HEK293 (cell line): Measurements from ENCODE around the gene TLE6.

Experiments used
- CTCF ChIA-PET: fragments of 350-600 bp; formaldehyde crosslinking; extraction: SDS; loops from one replicate; lab custom pipeline; 2021; ENCODE audit warnings: antibody characterized with exemption; lab: Yijun Ruan, JAX
- POLR2A ChIA-PET: fragments of 300-600 bp; formaldehyde crosslinking; extraction: SDS; loops from one replicate; lab custom pipeline; 2020; ENCODE audit warnings: antibody characterized with exemption, inconsistent platforms; lab: Yijun Ruan, JAX
- H3K27ac ChIP-seq: fragments of 200-500 bp; sonication (Bioruptor generic); 2 replicates; pipeline ENCODE4 v1.5.1; 2014; ENCODE audit warnings: low read depth, low read length, control low read depth, inconsistent platforms; ENCODE audit errors: extremely low read depth
- H3K36me3 ChIP-seq, 2 experiments: fragments of 200-500 bp in 1 of 2; sonication (Bioruptor generic) in 1 of 2; 1 replicate in 1 of 2; 2 replicates in 1 of 2; pipeline ENCODE4 v1.5.1; 2014 to 2017; ENCODE audit warnings: inconsistent platforms in 2 of 2, low read length in 2 of 2; ENCODE audit not compliant: control insufficient read depth in 2 of 2, insufficient read depth in 1 of 2
- H3K4me1 ChIP-seq: fragments of 200-500 bp; sonication (Bioruptor generic); 2 replicates; pipeline ENCODE4 v1.5.1; 2014; ENCODE audit warnings: mild to moderate bottlenecking, low read length, inconsistent platforms; ENCODE audit not compliant: control insufficient read depth, insufficient read depth
- H3K4me3 ChIP-seq: 2 replicates; pipeline ENCODE4 v1.5.1; 2011; ENCODE audit warnings: low read depth, mild to moderate bottlenecking, control low read depth, low read length, moderate library complexity
- H3K9me3 ChIP-seq: fragments of 200-500 bp; sonication (Bioruptor generic); 2 replicates; pipeline ENCODE4 v1.5.1; 2014; ENCODE audit warnings: low read depth, low read length, inconsistent platforms; ENCODE audit not compliant: control insufficient read depth, insufficient read depth
- GLIS1 ChIP-seq: fragments of 450-650 bp; formaldehyde crosslinking; IDR thresholded peaks from 2 replicates; pipeline ENCODE4 v1.5.1; 2016; ENCODE audit warnings: missing biosample characterization, missing genetic modification characterization
- GLIS2 ChIP-seq: fragments of 450-650 bp; formaldehyde crosslinking; IDR thresholded peaks from 2 replicates; pipeline ENCODE4 v1.5.1; 2016; ENCODE audit warnings: missing biosample characterization, missing genetic modification characterization
- HIC1 ChIP-seq: fragments of 450-650 bp; formaldehyde crosslinking; IDR thresholded peaks from 2 replicates; pipeline ENCODE4 v1.5.1; 2016; ENCODE audit warnings: missing biosample characterization, missing genetic modification characterization
- PATZ1 ChIP-seq: fragments of 450-650 bp; formaldehyde crosslinking; IDR thresholded peaks from 2 replicates; pipeline ENCODE4 v1.5.1; 2016; ENCODE audit warnings: missing biosample characterization, missing genetic modification characterization
- SP2 ChIP-seq: fragments of 450-650 bp; formaldehyde crosslinking; IDR thresholded peaks from 2 replicates; pipeline ENCODE4 v1.5.1; 2016; ENCODE audit warnings: missing biosample characterization, missing genetic modification characterization
- ZEB2 ChIP-seq: fragments of 450-650 bp; formaldehyde crosslinking; IDR thresholded peaks from 2 replicates; pipeline ENCODE4 v1.5.1; 2016; ENCODE audit warnings: missing biosample characterization, missing genetic modification characterization
- ZFHX2 ChIP-seq: fragments of 450-650 bp; formaldehyde crosslinking; conservative IDR thresholded peaks from 2 replicates; pipeline ENCODE4 v1.5.1; 2016; ENCODE audit warnings: missing biosample characterization, missing genetic modification characterization
- ZIC2 ChIP-seq: fragments of 450-650 bp; formaldehyde crosslinking; IDR thresholded peaks from 2 replicates; pipeline ENCODE4 v1.5.1; 2016; ENCODE audit warnings: missing biosample characterization, missing genetic modification characterization
- ZNF335 ChIP-seq: fragments of 450-650 bp; formaldehyde crosslinking; conservative IDR thresholded peaks from 2 replicates; pipeline ENCODE4 v1.5.1; 2016; ENCODE audit warnings: missing biosample characterization, missing genetic modification characterization
- ZNF549 ChIP-seq: fragments of 450-650 bp; IDR thresholded peaks from 2 replicates; pipeline ENCODE4 v1.5.1; 2018; ENCODE audit warnings: missing biosample characterization, missing genetic modification characterization, mild to moderate bottlenecking, inconsistent platforms, moderate library complexity
- ZNF629 ChIP-seq: fragments of 450-650 bp; formaldehyde crosslinking; IDR thresholded peaks from 2 replicates; pipeline ENCODE4 v1.5.1; 2017; ENCODE audit warnings: missing biosample characterization, missing genetic modification characterization
- TF ChIP-seq, protein P1 (sequence below): fragments of 450-650 bp; IDR thresholded peaks from 2 replicates; pipeline ENCODE4 v1.5.1; 2018; ENCODE audit warnings: missing biosample characterization, missing genetic modification characterization
- TF ChIP-seq, protein P2 (sequence below): fragments of 450-650 bp; formaldehyde crosslinking; IDR thresholded peaks from 2 replicates; pipeline ENCODE4 v1.5.1; 2017; ENCODE audit warnings: missing biosample characterization, missing genetic modification characterization
- TF ChIP-seq, protein P3 (sequence below): fragments of 450-650 bp; formaldehyde crosslinking; conservative IDR thresholded peaks from 2 replicates; pipeline ENCODE4 v1.5.1; 2016; ENCODE audit warnings: low read depth, missing biosample characterization, missing genetic modification characterization
- TF ChIP-seq, protein P4 (sequence below): fragments of 450-650 bp; formaldehyde crosslinking; IDR thresholded peaks from 2 replicates; pipeline ENCODE4 v1.5.1; 2016; ENCODE audit warnings: missing biosample characterization, missing genetic modification characterization

TLE6 gene

DNA sequence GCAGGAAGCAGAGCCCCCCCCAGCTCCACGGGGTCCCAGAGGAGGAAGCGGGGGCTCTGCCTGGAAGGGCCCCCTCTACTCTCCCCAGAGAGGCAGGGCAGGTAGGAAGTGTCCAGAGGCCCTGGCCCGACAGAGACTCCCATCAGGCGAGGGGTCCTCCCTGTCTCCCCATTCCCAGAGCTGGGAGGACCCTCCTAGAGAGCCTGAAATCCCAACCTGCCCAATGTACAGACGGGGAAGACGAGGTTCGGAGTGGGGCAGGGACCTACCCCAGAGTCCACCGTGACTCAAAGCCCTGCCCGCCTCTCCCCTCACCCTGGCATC lies 50.6 kb downstream of the TLE6 start:
- CTCF ChIA-PET: interaction anchor here (0.5 to 0.8 kb wide), 2 partner anchors 13 to 134 kb away, joined by 3 to 4 read pairs; no protein-coding TSS in a partner anchor
- H3K4me3 ChIP-seq: no peak overlapping the region
- POLR2A ChIA-PET: interaction anchor here (0.9 kb wide), 1 partner anchor 25 kb away, joined by 4 read pairs; no protein-coding TSS in a partner anchor

DNA sequence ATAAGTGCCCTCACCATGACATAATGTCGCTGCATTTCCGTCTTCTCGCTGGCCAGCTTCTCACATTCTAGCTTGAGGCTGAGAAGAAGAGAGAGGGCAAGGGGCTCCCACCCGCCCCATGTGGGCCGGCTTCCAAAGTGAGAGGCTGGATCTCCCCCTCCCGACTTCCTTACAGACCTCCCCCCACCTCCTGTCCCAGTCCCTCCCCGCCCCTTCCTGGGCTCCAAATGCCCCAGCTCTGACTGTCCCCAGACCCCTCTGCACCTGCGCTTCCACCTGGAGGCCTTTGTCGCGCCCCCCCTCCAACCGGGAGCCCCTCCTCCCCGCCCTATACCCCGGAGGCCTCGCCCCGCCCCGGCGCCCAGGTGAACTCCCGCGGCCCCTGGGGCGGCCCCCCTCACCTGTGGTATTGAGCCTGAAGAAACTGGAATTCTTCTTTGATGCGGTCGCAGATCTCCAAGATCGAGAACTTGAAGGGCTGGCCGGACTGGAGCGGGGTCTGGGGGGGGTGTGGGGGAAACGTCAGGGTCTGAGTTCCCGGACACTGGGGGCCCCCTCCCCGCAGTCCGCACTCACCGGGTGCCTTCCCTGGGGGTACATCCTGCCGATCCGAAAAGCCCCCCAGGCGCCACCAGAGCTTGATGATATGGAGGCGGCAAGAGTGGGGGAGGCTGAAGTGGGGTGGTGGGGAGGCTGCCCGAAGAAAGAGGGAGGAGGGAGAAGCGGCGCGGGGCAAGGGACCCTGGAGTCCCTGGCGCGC lies 51.1 kb downstream of the TLE6 start:
- no peaks in the 10 kb centered on the region for H3K9me3 ChIP-seq
- H3K27ac ChIP-seq: no peak overlapping the region
- H3K36me3 ChIP-seq: no peaks in the 10 kb centered on the region
- POLR2A ChIA-PET: interaction anchor here (0.9 kb wide), 1 partner anchor 24 kb away, joined by 4 read pairs; no protein-coding TSS in a partner anchor
- CTCF ChIA-PET: interaction anchor here (0.5 kb wide), 1 partner anchor 133 kb away, joined by 4 read pairs; no protein-coding TSS in a partner anchor
- peak overlapping the region; percentile 34 for H3K4me3 ChIP-seq
- no peaks in the 10 kb centered on the region; the same call in 1 of the 2 replicates for H3K4me1 ChIP-seq
- TF ChIP-seq, protein P1, sequence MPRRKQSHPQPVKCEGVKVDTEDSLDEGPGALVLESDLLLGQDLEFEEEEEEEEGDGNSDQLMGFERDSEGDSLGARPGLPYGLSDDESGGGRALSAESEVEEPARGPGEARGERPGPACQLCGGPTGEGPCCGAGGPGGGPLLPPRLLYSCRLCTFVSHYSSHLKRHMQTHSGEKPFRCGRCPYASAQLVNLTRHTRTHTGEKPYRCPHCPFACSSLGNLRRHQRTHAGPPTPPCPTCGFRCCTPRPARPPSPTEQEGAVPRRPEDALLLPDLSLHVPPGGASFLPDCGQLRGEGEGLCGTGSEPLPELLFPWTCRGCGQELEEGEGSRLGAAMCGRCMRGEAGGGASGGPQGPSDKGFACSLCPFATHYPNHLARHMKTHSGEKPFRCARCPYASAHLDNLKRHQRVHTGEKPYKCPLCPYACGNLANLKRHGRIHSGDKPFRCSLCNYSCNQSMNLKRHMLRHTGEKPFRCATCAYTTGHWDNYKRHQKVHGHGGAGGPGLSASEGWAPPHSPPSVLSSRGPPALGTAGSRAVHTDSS (tag by site-specific recombination): no peak
- TF ChIP-seq ZEB2 (tag by site-specific recombination) (0 out of 2 replicates have a peak, but pooled peaks have one; percentile 23), SP2 (tag by site-specific recombination) (0 out of 2 replicates have a peak, but pooled peaks have one; percentile 11), ZNF549 (no peak), PATZ1 (tag by site-specific recombination) (peak; percentile 62), ZFHX2 (tag by site-specific recombination) (peak; percentile 30; the same call in 1 of the 2 replicates), GLIS2 (tag by site-specific recombination) (peak; percentile 78), ZNF335 (peak; percentile 68), GLIS1 (tag by site-specific recombination) (peak; percentile 63), ZIC2 (tag by site-specific recombination) (peak; percentile 29; the same call in 1 of the 2 replicates)
- TF ChIP-seq, protein P2, sequence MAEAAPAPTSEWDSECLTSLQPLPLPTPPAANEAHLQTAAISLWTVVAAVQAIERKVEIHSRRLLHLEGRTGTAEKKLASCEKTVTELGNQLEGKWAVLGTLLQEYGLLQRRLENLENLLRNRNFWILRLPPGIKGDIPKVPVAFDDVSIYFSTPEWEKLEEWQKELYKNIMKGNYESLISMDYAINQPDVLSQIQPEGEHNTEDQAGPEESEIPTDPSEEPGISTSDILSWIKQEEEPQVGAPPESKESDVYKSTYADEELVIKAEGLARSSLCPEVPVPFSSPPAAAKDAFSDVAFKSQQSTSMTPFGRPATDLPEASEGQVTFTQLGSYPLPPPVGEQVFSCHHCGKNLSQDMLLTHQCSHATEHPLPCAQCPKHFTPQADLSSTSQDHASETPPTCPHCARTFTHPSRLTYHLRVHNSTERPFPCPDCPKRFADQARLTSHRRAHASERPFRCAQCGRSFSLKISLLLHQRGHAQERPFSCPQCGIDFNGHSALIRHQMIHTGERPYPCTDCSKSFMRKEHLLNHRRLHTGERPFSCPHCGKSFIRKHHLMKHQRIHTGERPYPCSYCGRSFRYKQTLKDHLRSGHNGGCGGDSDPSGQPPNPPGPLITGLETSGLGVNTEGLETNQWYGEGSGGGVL (tag by site-specific recombination): peak; percentile 82
- TF ChIP-seq, protein P3, sequence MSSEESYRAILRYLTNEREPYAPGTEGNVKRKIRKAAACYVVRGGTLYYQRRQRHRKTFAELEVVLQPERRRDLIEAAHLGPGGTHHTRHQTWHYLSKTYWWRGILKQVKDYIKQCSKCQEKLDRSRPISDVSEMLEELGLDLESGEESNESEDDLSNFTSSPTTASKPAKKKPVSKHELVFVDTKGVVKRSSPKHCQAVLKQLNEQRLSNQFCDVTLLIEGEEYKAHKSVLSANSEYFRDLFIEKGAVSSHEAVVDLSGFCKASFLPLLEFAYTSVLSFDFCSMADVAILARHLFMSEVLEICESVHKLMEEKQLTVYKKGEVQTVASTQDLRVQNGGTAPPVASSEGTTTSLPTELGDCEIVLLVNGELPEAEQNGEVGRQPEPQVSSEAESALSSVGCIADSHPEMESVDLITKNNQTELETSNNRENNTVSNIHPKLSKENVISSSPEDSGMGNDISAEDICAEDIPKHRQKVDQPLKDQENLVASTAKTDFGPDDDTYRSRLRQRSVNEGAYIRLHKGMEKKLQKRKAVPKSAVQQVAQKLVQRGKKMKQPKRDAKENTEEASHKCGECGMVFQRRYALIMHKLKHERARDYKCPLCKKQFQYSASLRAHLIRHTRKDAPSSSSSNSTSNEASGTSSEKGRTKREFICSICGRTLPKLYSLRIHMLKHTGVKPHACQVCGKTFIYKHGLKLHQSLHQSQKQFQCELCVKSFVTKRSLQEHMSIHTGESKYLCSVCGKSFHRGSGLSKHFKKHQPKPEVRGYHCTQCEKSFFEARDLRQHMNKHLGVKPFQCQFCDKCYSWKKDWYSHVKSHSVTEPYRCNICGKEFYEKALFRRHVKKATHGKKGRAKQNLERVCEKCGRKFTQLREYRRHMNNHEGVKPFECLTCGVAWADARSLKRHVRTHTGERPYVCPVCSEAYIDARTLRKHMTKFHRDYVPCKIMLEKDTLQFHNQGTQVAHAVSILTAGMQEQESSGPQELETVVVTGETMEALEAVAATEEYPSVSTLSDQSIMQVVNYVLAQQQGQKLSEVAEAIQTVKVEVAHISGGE (tag by site-specific recombination): no peak
- TF ChIP-seq, protein P4, sequence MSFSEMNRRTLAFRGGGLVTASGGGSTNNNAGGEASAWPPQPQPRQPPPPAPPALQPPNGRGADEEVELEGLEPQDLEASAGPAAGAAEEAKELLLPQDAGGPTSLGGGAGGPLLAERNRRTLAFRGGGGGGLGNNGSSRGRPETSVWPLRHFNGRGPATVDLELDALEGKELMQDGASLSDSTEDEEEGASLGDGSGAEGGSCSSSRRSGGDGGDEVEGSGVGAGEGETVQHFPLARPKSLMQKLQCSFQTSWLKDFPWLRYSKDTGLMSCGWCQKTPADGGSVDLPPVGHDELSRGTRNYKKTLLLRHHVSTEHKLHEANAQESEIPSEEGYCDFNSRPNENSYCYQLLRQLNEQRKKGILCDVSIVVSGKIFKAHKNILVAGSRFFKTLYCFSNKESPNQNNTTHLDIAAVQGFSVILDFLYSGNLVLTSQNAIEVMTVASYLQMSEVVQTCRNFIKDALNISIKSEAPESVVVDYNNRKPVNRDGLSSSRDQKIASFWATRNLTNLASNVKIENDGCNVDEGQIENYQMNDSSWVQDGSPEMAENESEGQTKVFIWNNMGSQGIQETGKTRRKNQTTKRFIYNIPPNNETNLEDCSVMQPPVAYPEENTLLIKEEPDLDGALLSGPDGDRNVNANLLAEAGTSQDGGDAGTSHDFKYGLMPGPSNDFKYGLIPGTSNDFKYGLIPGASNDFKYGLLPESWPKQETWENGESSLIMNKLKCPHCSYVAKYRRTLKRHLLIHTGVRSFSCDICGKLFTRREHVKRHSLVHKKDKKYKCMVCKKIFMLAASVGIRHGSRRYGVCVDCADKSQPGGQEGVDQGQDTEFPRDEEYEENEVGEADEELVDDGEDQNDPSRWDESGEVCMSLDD (tag by site-specific recombination): peak; percentile 35; the same call in 1 of the 2 replicates

More for the DNA sequence above, 50.6 kb downstream of the TLE6 start:
- no peaks in the 10 kb centered on the region; the same call in 1 of the 2 replicates for H3K4me1 ChIP-seq
- H3K36me3 ChIP-seq: no peaks in the 10 kb centered on the region
- H3K27ac ChIP-seq: no peak overlapping the region
- H3K9me3 ChIP-seq: no peaks in the 10 kb centered on the region
- TF ChIP-seq ZNF629 (tag by site-specific recombination) (no peak), HIC1 (tag by site-specific recombination) (peak; percentile 71)
